Measurements from ENCODE around the gene BANF1.
"Not testable (repeated sequence)": the region's sequence is repeated elsewhere in the genome, so short reads cannot be mapped to it uniquely, and the experiment has no call there.

BANF1 gene

GRCh38 chr11:65978391-65979238 is 23.7 kb upstream of the BANF1 start:
- DNase-seq: no peak

GRCh38 chr11:65979261-65979759 is 23.0 kb upstream of the BANF1 start:
- no peak for DNase-seq

GRCh38 chr11:65981101-65981740 is 21.1 kb upstream of the BANF1 start:
- no peak for DNase-seq

DNA sequence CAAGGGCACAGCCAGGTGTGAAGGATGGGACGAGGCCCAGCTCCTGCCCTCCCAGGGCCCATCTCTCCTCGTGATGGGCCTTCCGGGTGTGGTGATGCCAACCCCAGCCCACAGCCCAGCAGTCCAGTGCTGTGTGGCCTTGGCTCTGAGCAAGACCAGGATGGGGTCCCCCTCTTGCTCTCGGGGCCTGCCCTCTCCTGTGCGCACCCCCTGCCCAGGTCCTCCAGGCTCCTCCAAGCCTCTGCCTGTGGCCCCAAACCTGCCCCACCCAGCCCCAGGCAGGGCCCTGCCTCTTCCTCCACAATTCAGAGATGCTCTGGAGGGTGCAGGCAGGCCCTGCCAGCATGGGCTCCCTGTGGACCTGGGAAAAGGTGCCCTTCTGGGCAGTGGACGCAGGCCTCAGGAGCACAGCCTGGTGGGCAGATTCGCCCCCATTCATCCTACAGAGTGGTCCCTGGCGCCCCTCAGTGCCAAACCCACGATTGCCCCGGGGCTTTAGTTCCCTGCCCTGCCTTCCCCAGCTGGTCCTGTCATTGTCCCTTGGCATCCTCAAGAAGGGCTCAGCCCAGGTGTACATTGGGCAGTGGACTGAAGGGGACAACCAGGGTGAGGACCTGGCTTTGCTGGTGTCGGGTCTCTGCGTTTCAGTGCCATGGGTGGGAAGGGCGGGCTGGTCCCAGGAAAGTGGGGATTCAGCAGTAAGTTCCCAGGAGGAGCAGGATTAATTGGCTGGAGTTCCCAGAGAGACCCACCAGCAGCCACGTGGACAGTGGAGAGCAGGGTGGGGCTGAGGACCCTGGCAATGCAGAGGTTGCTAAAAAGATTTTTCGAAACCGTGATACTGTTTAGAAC is 20.1 kb upstream of the BANF1 start:
- DNase-seq: no peak

GRCh38 chr11:65982824-65983588 is 19.3 kb upstream of the BANF1 start:
- DNase-seq: no peak

DNA sequence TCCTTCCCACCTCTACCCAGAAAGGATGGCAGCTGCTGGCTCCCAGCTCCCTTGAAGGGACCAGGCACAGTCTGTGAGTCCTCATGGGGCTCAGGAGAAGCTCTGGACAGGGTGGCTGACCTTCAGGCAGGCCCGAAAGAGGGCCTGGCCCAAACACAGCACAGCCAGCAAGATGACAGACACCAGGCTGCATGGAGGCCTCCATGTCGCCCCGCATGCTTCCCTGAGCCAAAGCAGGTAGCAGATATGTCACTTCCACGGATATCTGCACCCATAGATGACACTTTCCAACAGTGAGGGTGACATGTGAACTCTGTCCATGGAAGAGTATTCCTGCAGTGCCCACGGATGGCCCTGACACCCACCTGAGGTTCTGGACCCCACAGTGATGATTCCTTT is 18.7 kb upstream of the BANF1 start:
- no peak for DNase-seq

DNA sequence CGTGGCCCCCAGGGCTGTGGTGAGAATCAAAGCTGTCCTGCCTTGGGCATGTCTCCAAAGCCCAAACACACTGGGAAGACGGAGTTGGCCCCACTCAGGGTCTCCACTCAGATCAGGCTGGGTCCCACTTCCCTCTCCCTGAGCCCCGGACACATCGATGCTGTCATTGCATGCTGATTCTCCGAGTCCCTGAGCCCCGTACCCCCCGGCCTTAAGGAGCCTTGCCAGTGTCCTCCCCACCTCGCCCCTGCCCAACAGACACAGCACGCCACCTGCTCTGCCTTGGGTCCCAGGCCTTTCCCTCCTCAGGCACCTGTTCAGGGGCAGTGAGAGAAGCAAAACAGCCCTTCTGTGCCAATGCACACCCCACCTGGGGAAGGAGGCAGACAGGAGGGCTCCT is 15.0 kb upstream of the BANF1 start:
- DNase-seq: no peak

DNA sequence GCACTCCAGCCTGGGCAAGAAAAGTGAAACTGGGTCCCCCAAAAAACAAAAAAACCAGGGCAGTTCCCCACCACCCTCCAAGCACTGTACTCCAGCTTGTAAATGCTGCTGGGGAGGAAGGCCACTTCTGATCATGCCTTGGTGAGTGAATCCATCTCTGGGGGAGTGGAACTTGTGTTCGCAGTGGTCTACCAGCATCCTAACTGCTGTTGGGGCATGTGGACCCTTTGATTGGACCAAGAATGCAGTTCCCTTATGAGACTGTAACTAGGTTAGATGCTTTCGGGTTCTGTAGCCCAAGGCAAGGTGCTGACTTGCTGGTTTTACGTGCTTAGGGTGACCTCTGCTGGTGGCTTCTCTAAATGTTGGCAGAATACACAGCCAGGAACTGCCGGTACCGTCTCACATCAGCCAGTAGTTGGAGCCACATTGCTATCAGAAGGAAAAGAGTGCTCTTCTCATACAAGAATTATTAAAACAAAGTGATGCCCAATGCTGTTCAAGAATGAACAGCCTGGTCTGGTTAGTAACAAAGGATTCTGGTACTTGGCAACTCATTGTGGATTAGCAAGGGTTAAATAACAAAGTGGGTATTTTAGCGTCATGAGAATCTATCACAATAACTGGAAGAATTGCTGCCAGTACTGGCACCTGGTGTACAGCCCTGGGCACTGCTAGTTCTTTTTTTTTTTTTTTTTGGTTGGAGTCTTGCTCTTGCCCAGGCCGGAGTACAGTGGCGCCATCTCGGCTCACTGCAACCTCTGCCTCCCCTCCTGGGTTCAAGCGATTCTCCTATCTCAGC is 13.3 kb upstream of the BANF1 start:
- DNase-seq: peak; percentile 96

DNA sequence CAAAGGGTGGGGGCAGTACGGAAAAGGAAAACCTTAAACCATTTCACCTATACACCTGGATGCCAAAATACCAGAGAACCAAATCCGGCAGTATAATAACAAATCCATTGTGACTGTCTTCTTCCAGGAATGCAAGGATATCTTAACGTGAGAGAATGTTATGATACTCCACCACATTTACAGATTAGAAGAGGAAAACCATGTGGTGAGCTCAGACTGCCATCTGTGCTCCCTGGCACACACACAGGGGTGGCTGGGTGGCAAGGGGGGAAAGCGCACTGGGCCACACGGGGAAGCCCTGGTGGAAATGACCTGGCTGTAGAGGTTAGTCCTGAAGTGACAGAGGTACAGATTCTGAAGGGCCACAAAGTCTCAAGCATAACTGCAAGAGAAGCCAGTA is 10.2 kb upstream of the BANF1 start:
- no peak for DNase-seq

- DNase-seq: no peak
Measured at GRCh38 chr11:65997286-65997685, 5.0 kb upstream of the BANF1 start.

- DNase-seq: peak; percentile 80
Measured at GRCh38 chr11:66002648-66003225, 434 bp downstream of the BANF1 start.

- no peak for DNase-seq
Measured at GRCh38 chr11:66003291-66003690, 988 bp downstream of the BANF1 start.

GRCh38 chr11:66004186-66004585 is 1.9 kb downstream of the BANF1 start:
- peak; percentile 26 for DNase-seq

GRCh38 chr11:66006134-66006890 is 4.0 kb downstream of the BANF1 start:
- no peak for DNase-seq

- no peak for DNase-seq
Measured at GRCh38 chr11:66006891-66007176, 4.5 kb downstream of the BANF1 start.

DNA sequence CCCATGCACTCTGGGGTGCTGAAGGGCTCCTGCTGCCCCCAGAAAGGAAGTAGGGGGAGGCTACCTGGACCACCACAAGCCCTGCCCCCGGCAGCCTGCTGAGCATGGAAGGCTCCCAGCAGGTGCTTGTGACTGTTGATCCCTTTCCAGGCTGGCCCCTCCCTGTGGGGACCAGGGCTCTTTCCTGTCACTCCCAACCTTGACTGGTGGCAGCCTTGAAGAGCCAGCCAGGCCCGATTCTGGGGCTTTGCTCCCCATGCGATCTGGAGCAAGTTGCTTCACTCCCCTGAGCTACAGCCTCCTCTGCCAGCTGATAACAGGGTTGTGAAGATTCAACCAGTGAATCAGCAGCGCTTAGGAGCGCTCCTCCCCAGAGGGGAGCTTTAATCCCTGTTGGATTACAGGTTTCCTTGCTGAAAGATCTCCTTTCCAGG is 4.9 kb downstream of the BANF1 start:
- no peak for DNase-seq

DNA sequence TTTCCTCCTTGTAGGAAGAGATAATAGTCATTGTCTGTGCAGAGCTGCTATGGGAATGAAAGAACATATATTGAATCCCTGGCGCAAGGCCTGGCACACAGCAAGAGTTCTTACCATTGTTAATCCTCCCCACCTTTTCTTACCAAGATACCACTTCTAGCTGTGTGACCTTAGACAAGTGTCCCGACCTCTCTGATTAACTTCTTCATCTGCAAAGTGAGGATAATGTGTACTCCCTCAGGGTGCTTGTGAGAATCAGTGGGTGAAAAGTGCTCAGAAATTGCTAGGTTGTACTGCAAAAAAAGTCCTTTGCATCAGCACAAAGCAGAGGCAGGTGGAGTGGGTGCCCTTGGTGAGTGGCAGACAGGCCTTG is 5.8 kb downstream of the BANF1 start:
- DNase-seq: no peak

- no peak for DNase-seq
Measured at GRCh38 chr11:66008468-66009101, 6.3 kb downstream of the BANF1 start.

GRCh38 chr11:66010036-66010435 is 7.7 kb downstream of the BANF1 start:
- not testable (repeated sequence) for DNase-seq

GRCh38 chr11:66011239-66011784 is 9.0 kb downstream of the BANF1 start:
- peak; percentile 79 for DNase-seq

All from DMS53 (cell line).